ENCODE data around the gene SCMH1. TPM values are rescaled to one million over a fixed set of nuclear protein-coding genes. Genes with fewer than 3 reads are reported as not detected.

The SCMH1 gene
- total RNA-seq, 2 donors from 2014 or later = 16.4 to 18.3 TPM

DNA sequence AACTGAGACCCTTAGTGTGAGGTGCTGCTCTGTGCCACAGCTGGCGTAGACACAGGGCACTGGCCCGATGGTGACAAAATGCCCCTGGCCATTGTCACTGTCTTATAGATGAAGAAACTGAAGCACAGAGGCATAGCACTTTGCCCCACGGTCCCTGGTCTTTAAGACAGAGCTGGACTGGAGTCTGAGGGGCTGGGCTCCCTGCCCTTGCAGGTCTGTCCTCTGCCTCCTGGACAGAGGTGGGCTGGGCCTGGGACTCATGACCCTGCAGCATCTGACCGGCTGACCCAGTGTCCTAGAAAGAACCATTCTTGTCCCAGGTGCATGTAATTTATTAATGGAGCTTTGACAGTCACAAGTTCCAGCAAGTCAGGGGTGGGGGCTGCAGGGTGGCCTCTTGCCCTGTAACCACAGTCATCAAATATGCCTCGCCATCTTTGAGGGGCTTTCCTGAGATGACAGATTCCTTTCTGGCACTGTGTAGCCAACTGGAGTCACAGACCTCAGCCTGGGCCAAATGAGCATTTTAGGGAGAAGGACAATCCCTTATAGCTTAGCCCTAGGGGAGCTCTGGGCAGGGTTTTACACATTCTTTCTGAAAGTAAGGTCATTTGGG, 226.7 kb downstream of the SCMH1 start:
- DNase-seq = no peak
- Histone ChIP-seq H3K4me1 (ENCODE audit: control insufficient read depth, insufficient read depth, low read length) (no peaks in the 10 kb centered on the region), H3K27ac (ENCODE audit: low read depth, low read length) (no peak overlapping the region), H3K9me3 (ENCODE audit: control insufficient read depth, low read length) (no peaks in the 10 kb centered on the region), H3K36me3 (ENCODE audit: control insufficient read depth, insufficient read depth, low read length) (peaks cover 58% of the 10 kb centered on the region), H3K4me3 (ENCODE audit: low read length) (no peak overlapping the region), H3K27me3 (ENCODE audit: control insufficient read depth, insufficient read depth, low read length, poor library complexity, severe bottlenecking) (no peaks in the 10 kb centered on the region), H3K9ac (ENCODE audit: extremely low read depth, low read length, poor library complexity, severe bottlenecking) (no peak overlapping the region)
- TF ChIP-seq, protein P1, sequence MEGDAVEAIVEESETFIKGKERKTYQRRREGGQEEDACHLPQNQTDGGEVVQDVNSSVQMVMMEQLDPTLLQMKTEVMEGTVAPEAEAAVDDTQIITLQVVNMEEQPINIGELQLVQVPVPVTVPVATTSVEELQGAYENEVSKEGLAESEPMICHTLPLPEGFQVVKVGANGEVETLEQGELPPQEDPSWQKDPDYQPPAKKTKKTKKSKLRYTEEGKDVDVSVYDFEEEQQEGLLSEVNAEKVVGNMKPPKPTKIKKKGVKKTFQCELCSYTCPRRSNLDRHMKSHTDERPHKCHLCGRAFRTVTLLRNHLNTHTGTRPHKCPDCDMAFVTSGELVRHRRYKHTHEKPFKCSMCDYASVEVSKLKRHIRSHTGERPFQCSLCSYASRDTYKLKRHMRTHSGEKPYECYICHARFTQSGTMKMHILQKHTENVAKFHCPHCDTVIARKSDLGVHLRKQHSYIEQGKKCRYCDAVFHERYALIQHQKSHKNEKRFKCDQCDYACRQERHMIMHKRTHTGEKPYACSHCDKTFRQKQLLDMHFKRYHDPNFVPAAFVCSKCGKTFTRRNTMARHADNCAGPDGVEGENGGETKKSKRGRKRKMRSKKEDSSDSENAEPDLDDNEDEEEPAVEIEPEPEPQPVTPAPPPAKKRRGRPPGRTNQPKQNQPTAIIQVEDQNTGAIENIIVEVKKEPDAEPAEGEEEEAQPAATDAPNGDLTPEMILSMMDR (conservative IDR thresholded peaks at IDR 0.05) = no peak
- Mint-ChIP-seq H3K27me3 (ENCODE audit: insufficient read depth) (no peaks in the 10 kb centered on the region), H3K27ac (no peak overlapping the region), H3K9me3 (no peaks in the 10 kb centered on the region), H3K4me3 (no peak overlapping the region), H3K36me3 (ENCODE audit: low read depth) (peaks cover 63% of the 10 kb centered on the region), H3K4me1 (no peaks in the 10 kb centered on the region)
- WGBS, 2 experiments (ENCODE audit: insufficient coverage in 1 of 2, insufficient read length in 1 of 2) = 87 to 95% methylated on average over 4 to 5 of the region's 5 CpGs

GRCh38 chr1:41014871-41015270, 227.2 kb downstream of the SCMH1 start:
- H3K9me3 Mint-ChIP-seq = no peaks in the 10 kb centered on the region
- no peak overlapping the region for H3K4me3 Mint-ChIP-seq
- Histone ChIP-seq H3K4me3 (ENCODE audit: low read length) (no peak overlapping the region), H3K27ac (ENCODE audit: low read depth, low read length) (no peak overlapping the region), H3K4me1 (ENCODE audit: control insufficient read depth, insufficient read depth, low read length) (no peaks in the 10 kb centered on the region), H3K27me3 (ENCODE audit: control insufficient read depth, insufficient read depth, low read length, poor library complexity, severe bottlenecking) (no peaks in the 10 kb centered on the region), H3K9me3 (ENCODE audit: control insufficient read depth, low read length) (no peaks in the 10 kb centered on the region), H3K36me3 (ENCODE audit: control insufficient read depth, insufficient read depth, low read length) (peaks cover 63% of the 10 kb centered on the region), H3K9ac (ENCODE audit: extremely low read depth, low read length, poor library complexity, severe bottlenecking) (no peak overlapping the region)
- DNase-seq = no peak
- H3K4me1 Mint-ChIP-seq = no peaks in the 10 kb centered on the region
- no peak overlapping the region for H3K27ac Mint-ChIP-seq
- TF ChIP-seq, protein P1 (conservative IDR thresholded peaks at IDR 0.05) = no peak
- WGBS, 2 experiments (ENCODE audit: insufficient coverage in 1 of 2, insufficient read length in 1 of 2) = 93 to 96% methylated on average over 7 to 8 of the region's 8 CpGs
- peaks cover 68% of the 10 kb centered on the region for H3K36me3 Mint-ChIP-seq (ENCODE audit: low read depth)
- H3K27me3 Mint-ChIP-seq (ENCODE audit: insufficient read depth) = no peaks in the 10 kb centered on the region

DNA sequence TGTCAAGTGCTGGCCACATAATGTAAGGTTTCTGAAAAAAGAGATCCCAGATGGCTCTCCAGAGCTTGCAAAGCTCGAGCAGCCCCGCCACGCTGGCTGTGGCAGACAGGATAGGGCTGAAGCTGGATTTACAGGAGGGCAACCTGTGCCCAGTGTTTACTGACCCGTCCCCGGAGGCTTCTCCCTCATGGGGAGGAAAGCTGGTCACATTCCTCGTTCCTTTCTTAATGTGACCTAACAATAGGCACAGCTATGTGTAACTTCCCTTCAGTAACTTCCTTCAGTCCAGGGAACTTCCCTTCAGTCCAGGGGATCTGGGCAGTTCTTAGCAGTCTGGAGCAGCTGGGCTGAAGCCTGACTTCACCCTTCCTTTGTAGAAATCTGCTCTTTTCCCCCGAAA, 228.3 kb downstream of the SCMH1 start:
- peaks cover 73% of the 10 kb centered on the region for H3K36me3 Mint-ChIP-seq (ENCODE audit: low read depth)
- Histone ChIP-seq H3K27me3 (ENCODE audit: control insufficient read depth, insufficient read depth, low read length, poor library complexity, severe bottlenecking) (no peaks in the 10 kb centered on the region), H3K9ac (ENCODE audit: extremely low read depth, low read length, poor library complexity, severe bottlenecking) (no peak overlapping the region), H3K9me3 (ENCODE audit: control insufficient read depth, low read length) (no peaks in the 10 kb centered on the region), H3K36me3 (ENCODE audit: control insufficient read depth, insufficient read depth, low read length) (peaks cover 74% of the 10 kb centered on the region), H3K27ac (ENCODE audit: low read depth, low read length) (no peak overlapping the region), H3K4me1 (ENCODE audit: control insufficient read depth, insufficient read depth, low read length) (no peaks in the 10 kb centered on the region), H3K4me3 (ENCODE audit: low read length) (no peak overlapping the region)
- no peaks in the 10 kb centered on the region for H3K9me3 Mint-ChIP-seq
- no peaks in the 10 kb centered on the region for H3K27me3 Mint-ChIP-seq (ENCODE audit: insufficient read depth)
- H3K27ac Mint-ChIP-seq = peak overlapping the region; percentile 15
- TF ChIP-seq, protein P1 (conservative IDR thresholded peaks at IDR 0.05) = no peak
- no peaks in the 10 kb centered on the region for H3K4me1 Mint-ChIP-seq
- no peak for DNase-seq
- H3K4me3 Mint-ChIP-seq = no peak overlapping the region
- 95 to 100% methylated on average over 7 of the region's 7 CpGs for WGBS, 2 experiments (ENCODE audit: insufficient coverage in 1 of 2, insufficient read length in 1 of 2)
